HG03159 (cell line): ENCODE data around the gene PPP4R2.

Source experiments
- ATAC-seq: cut with Tn5 transposase; IDR thresholded peaks from one replicate; pipeline ENCODE4 v1.9.1; 2021; ENCODE audit warnings: mild to moderate bottlenecking, moderate library complexity; ENCODE audit not compliant: unreplicated experiment

The PPP4R2 gene

DNA sequence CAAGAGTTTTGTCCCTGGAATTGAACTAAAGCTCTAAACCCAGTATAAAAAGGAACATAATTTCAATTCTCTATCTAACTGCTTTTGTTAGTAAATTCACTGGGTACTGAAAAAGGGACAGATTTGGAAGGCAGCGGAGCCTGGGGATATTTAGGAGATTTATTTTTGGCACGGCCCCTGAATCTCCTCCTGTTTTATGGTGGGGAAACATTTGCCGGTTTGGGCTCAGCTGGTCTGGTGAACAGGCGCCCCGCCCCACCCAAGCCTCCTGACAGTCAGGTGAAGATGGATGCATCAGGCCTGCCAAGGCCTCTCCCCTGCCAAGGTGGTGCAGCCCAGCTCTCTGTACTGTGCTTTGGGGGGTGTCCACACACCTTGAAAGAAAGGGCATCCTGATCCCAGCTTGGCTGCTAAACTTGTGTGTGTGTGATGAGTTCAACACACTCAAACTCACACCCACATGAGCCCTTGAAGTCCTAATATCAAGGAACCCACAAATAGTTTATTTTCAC lies 111.1 kb downstream of the PPP4R2 start:
- no peak for ATAC-seq

DNA sequence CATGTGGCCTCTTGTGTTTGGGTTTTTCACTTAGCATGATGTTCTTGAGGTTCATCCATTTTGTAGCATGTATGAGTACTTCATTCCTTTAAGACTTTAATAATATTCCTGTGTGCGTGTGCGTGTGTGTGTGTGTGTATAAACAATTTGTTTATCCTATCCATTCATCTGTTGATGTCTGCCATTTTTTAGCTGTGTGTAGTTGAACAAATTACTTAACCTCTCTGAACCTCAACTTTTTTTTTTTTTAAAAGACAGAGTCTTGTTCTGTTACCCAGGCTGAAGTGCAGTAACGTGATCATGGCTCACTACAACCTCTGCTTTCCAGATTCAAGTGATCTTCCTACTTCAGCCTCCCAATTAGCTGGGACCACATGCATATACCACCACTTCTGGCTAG lies 112.1 kb downstream of the PPP4R2 start:
- ATAC-seq = no peak

DNA sequence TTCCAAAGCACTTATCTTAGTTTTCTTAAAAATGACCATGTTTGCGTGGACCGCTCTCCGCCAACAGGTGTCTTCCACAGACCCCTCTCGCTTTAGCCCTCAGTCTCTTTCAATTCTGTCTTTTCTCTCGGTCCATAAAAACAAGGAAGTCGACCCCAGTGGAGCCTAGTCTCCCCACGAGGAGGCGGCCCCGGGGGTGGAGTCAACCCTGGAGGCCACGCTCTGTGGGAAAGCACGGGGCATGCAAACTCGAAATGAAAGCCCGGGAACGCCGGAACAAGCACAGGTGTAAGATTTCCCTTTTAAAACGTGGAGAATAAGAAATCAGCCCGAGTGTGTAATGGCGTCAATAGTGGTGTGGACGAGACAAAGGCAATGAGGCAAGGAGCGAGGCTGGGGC lies 113.9 kb downstream of the PPP4R2 start:
- no peak for ATAC-seq

DNA sequence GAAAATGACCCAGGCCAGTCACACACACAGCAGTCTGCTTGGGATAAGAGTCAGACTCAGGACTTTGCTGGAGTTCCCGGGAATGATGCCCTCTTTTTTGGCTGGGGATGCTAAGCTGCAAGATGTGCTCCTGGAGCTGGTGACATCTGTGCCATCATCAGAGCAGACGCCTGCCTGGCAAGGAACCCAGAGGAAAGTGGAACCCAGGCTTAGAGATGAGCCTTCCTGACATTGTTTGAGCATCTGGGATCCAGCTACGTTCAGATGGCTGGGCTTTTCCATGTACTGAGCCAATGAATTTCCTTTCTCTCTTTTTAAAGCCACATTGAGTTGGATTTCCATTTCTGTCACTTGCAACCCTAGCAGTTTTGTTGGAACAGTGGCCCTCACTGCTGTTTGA lies 118.1 kb downstream of the PPP4R2 start:
- ATAC-seq = no peak

DNA sequence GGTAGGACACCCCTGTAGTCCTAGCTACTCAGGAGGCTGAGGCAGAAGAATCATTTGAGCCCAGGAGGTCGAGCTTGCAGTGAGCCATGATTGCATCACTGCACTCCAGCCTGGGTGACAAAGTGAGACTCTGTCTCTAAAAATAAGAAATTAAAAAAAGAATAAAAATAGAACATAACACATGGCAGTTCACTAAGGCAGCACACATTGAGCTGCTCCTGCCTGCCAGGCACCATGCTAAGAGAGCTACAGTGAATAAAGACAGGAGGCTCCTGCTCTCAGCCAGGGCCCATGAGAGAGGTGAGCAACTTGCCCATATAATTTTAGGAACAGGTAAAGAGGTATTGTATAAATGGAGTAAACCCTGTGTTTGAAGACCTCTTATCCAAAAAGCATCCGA lies 119.2 kb downstream of the PPP4R2 start:
- no peak for ATAC-seq
